Cardiac fibroblast (primary cell): ENCODE data around the gene SDHB.

Experiments
- DNase-seq, 2 donors: peaks; one replicate each; pipeline versions ENCODE4 v3.0.0 to v3.0.0-alpha.2; 2010; ENCODE audit warnings: low read depth in 2 of 2
- H3K4me3 ChIP-seq, 2 donors: replicated peaks in 1 of 2; 1 replicate in 1 of 2; 2 replicates in 1 of 2; pipeline ENCODE4 v1.5.1; 2011; ENCODE audit warnings: low read depth in 2 of 2, low read length in 2 of 2, mild to moderate bottlenecking in 2 of 2, moderate library complexity in 1 of 2
- CTCF ChIP-seq: IDR thresholded peaks from one replicate; pipeline ENCODE4 v1.5.1; 2011; ENCODE audit warnings: low read depth, mild to moderate bottlenecking, low read length, inconsistent platforms

SDHB gene

DNA sequence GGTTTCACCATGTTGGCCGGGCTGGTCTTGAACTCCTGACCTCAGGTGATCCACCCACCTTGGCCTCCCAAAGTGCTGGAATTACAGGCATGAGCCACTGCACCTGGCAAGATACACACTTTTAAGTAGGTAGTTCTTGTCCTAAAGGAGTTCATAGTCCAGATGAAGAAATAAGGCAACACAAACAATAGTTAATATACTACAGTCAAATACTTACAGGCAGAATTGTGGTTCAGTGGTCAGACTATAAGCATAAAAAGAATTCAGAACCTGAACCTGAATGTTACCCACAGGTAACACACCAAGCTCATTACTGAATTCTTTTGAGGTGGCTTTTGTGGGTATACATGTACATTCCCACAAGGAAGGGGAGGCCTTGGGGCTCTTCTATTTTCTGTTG, 1.8 kb downstream of the SDHB start:
- no peak for DNase-seq
- H3K4me3 ChIP-seq, result no peak overlapping the region
- TF ChIP-seq CTCF, result no peak

- no peak for DNase-seq
- no peak overlapping the region for H3K4me3 ChIP-seq
- TF ChIP-seq CTCF, result no peak
These were observed 5.9 kb downstream of the SDHB start for GRCh38 chr1:17047924-17048323.

- TF ChIP-seq CTCF, result no peak
- DNase-seq, result no peak
- no peak overlapping the region for H3K4me3 ChIP-seq
These were observed 7.5 kb downstream of the SDHB start for GRCh38 chr1:17046334-17046657.

DNA sequence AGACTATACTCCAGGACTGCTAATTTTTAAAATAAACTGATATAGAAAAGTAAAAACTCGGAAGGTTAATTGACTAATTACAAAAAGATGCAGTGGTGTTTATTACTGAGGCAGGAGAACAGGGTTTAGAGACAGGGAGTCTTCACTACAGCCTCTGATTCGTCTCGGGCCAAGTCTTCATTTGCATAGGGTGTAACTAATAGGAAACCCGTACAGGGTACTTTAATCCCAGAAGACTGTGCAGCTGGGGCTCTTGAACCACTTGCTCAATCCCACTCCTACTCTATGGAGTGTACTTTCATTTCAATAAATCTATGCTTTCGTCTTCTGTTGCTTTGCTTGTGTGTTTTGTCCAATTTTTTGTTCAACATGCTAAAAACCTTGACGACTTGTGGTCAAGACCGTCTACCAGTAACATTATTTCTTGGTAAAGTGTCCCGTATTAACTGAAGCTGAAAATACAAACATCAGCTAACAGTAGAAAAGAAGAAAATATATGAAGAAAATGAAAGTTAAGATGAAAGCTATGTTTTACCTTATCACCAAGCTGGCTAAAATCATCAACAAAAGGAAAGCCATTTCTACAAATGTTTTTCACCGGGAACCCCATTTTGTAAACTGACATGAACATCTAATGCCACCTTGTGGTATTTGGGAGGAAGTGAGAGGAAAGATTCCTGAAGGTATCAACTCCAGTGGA, 8.0 kb downstream of the SDHB start:
- peak; percentile 80 for TF ChIP-seq CTCF
- peak; percentile 82 for DNase-seq
- peak overlapping the region in 1 of 2 donors; percentile 18 for H3K4me3 ChIP-seq

- TF ChIP-seq CTCF, result no peak
- no peak for DNase-seq
These were observed 8.7 kb downstream of the SDHB start for GRCh38 chr1:17045150-17045549.

DNA sequence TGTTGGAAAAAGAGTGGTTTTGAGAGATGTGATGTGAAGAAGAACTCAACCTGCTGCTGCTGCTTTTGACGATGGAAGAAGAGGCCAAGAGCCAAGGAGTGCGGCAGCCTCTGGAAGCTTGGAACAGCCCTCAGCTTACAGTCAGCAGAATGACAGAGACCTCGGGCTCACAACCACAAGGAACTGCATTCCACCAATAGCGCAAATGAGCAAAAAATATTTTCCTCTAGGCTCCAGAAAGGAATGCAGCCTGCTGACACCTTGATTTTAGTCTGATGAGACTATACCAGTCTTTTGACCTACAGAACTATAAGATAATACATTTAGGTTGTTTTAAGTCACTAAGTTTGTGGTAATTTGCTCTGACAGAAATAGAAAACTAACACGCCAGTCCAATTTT, 10.2 kb downstream of the SDHB start:
- H3K4me3 ChIP-seq, result no peak overlapping the region
- DNase-seq, result no peak
- no peak for TF ChIP-seq CTCF

More at GRCh38 chr1:17045150-17045549, 8.7 kb downstream of the SDHB start:
- H3K4me3 ChIP-seq, result no peak overlapping the region

GRCh38 chr1:17040135-17040534, 13.7 kb downstream of the SDHB start:
- H3K4me3 ChIP-seq, result no peak overlapping the region
- DNase-seq, result no peak
- TF ChIP-seq CTCF, result no peak
